ENCODE results near the gene XIRP1. TPM values are rescaled to one million over a fixed set of nuclear protein-coding genes. Genes with fewer than 3 reads are reported as not detected.
"Not testable (repeated sequence)": the region's sequence is repeated elsewhere in the genome, so short reads cannot be mapped to it uniquely, and the experiment has no call there.

Gene XIRP1, protein sequence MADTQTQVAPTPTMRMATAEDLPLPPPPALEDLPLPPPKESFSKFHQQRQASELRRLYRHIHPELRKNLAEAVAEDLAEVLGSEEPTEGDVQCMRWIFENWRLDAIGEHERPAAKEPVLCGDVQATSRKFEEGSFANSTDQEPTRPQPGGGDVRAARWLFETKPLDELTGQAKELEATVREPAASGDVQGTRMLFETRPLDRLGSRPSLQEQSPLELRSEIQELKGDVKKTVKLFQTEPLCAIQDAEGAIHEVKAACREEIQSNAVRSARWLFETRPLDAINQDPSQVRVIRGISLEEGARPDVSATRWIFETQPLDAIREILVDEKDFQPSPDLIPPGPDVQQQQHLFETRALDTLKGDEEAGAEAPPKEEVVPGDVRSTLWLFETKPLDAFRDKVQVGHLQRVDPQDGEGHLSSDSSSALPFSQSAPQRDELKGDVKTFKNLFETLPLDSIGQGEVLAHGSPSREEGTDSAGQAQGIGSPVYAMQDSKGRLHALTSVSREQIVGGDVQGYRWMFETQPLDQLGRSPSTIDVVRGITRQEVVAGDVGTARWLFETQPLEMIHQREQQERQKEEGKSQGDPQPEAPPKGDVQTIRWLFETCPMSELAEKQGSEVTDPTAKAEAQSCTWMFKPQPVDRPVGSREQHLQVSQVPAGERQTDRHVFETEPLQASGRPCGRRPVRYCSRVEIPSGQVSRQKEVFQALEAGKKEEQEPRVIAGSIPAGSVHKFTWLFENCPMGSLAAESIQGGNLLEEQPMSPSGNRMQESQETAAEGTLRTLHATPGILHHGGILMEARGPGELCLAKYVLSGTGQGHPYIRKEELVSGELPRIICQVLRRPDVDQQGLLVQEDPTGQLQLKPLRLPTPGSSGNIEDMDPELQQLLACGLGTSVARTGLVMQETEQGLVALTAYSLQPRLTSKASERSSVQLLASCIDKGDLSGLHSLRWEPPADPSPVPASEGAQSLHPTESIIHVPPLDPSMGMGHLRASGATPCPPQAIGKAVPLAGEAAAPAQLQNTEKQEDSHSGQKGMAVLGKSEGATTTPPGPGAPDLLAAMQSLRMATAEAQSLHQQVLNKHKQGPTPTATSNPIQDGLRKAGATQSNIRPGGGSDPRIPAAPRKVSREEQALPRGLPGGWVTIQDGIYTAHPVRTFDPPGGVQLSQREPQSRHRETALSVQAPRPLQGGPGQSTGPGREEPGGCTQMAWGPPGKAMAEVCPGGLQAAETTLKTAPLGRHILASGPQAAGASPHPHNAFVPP (N-terminal part only)
- 0.12 and 0.59 TPM in 2 replicates for total RNA-seq (2014; rRNA removed; shearing (Covaris generic))

DNA sequence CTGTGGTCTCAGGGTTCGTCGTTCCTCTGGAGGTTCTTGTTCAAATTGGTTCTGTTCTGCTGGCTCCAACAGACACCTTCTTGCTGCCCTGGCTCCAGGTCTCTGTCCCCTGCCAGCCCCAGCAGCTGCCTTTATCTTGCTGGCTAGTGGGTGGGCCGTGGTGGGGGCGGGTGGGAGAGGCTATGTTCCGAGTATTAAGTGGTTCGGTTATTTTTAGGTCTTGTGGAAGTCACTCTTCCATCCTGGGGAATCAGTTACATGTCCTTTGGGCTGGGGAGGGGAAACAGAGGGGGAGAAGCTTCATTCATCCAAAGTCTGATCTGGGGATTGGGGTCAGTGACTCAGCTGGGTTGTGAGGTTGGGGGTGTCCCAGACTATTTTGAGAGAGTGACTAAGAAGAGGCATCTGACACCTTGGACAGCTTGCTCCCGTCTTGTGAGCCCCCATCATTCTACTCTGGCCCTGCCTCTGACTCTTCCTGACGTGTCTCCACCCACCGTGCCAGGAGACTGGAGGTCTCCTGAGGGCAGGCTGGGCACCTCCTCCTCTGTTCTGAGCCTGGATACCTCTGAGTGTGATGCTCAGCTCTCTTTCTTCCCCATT lies at the start of gene XIRP1:
XIRP1 (minus strand) TSS at position 106 of the 603 bp plus-strand sequence. CDS start 3,150 bp downstream, outside the sequence.
- peak; percentile 58 for DNase-seq (ENCODE audit: low read depth)

- DNase-seq (ENCODE audit: low read depth): no peak
Observed at GRCh38 chr3:39241561-39241960, 49.2 kb upstream of the XIRP1 start.

DNA sequence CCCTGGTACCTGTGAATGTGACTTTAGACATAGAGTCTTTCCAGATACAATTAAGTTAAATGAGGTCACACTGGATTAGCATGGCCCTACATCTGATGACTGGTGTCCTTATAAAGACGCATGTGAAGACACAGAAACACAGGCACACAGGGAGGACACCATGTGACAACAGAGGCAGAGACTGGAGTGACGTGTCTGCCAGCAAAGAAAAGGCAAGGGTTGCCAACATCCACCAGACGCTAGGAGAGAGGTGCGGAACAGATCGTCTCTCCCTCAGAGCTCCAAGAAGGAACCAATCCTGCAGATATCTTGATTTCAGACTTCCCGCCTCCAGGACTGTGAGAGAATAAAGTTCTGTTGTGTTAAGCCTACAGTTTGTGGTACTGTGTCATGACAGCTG lies 44.6 kb upstream of the XIRP1 start:
- no peak for DNase-seq (ENCODE audit: low read depth)

GRCh38 chr3:39234651-39235050 lies 42.3 kb upstream of the XIRP1 start:
- DNase-seq (ENCODE audit: low read depth): no peak

- DNase-seq (ENCODE audit: low read depth): no peak
Observed at GRCh38 chr3:39232859-39233258, 40.5 kb upstream of the XIRP1 start.

DNA sequence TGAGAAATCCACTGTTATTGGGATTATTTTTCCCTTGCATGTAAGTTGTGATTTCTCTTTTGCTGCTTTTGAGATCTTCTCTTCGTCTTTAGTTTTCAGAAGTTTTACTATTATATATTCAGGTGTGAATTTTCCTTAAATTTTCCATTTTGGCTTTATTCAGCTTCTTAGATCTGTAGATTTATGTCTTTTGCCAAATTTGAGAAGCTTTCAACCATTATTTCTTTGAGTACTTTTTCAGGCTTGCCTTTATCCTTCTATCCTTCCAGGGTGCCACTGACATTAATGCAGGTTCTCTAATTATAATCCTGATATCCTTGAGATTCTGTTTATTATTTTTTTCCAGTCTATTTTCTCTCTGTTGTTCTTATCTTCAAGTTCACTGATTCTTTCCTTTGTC lies 38.1 kb upstream of the XIRP1 start:
- DNase-seq (ENCODE audit: low read depth): no peak

GRCh38 chr3:39228496-39228895 lies 36.1 kb upstream of the XIRP1 start:
- DNase-seq (ENCODE audit: low read depth): no peak

- DNase-seq (ENCODE audit: low read depth): not testable (repeated sequence)
Observed at GRCh38 chr3:39227596-39227995, 35.2 kb upstream of the XIRP1 start.

DNA sequence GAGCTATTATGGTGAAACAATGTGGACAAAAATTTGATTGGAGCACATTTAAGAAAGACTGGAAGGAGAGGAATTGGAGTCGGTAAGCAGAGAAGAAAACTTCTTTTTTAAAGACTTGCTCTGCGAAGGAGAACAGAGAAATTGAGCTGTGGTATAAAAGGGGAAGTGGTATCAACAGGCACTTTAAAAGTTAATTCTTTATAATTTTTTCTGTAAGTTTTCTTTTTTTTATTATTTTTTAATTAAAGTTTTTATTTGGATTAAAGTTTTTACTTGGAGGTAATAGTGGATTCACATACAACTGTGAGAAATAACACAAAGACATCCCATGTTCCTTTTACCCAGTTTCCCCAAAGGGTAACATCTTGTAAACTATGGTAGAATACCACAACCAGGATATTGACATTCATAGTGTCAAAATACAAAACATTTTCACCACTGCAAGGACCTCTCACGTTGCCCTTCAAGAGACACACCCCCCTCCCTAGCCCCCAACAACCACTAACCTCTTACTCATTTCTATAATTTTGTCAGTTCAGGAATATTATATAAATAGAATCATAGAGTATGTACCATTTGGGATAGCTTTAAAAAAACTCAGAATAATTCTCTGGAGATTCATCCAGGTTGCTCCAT lies 33.8 kb upstream of the XIRP1 start:
- no peak for DNase-seq (ENCODE audit: low read depth)

GRCh38 chr3:39224288-39224687 lies 31.9 kb upstream of the XIRP1 start:
- no peak for DNase-seq (ENCODE audit: low read depth)

- DNase-seq (ENCODE audit: low read depth): no peak
Observed at GRCh38 chr3:39222939-39223338, 30.5 kb upstream of the XIRP1 start.

DNA sequence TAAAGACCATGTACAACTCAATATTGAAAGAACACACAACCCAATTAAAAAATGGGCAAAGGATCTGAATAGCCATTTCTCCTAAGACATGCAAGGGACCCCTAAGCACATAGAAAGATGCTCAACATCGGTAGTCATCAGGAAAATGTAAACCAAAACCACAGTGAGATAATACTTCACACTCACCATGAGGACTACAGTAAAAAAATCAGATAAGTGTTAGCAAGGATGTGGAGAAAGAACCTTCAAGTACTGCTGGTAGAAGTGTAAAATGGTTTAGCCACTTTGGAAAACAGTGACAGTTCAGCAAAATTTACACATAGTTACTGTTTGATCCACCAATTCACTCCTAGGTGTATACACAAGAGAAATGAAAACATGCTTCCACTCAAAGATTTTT lies 30.1 kb upstream of the XIRP1 start:
- no peak for DNase-seq (ENCODE audit: low read depth)

- DNase-seq (ENCODE audit: low read depth): no peak
Observed at GRCh38 chr3:39221141-39221530, 28.7 kb upstream of the XIRP1 start.

- DNase-seq (ENCODE audit: low read depth): no peak
Observed at GRCh38 chr3:39220407-39221140, 28.2 kb upstream of the XIRP1 start.

DNA sequence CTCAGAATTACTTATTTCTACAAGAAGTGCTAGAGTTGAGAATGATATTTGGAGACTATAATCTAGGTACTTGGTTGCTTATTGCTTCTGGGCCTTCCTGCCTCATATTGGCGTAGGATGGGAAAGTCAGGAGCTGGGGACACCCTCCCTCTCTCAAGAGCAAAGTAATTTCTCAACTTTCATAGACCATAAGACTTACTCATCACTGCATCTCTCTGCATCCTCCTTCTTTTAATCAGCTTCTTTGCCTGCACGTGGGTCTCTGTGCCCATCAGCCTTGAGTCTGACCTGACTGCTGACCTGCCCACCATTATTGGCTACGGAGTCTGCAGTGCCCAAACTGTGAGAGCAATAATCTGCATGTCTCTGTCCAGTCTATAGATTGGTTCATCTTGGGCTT lies 27.3 kb upstream of the XIRP1 start:
- no peak for DNase-seq (ENCODE audit: low read depth)

DNA sequence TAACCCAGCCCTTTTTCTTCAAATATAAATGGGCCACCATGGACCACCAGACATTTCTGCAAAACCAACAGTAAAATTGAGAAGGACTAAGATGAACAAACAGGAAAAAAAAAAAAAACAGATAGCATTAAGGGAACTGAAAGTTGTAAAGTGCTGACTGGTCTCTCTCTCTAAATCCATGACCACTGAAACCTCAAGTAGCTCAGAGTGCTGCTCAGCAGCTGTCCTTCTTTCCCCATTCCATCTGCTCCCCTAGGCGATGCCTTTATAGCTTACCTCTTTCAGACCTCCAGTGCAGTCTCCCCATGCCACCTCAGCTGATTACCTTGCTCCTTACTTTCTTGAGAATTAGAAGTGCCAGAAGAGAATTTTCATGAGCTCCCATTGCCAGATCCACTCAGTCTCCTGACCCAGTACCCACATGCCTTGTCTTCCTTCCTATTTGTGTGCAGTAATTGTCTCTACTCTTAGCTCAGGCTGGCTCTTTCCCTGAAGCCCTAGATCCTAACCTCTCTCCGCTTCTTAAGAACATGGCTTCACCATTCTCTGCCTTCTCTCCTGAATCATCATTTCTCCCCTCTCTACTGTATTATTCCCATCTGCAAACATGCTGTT lies 23.9 kb upstream of the XIRP1 start:
- DNase-seq (ENCODE audit: low read depth): no peak

DNA sequence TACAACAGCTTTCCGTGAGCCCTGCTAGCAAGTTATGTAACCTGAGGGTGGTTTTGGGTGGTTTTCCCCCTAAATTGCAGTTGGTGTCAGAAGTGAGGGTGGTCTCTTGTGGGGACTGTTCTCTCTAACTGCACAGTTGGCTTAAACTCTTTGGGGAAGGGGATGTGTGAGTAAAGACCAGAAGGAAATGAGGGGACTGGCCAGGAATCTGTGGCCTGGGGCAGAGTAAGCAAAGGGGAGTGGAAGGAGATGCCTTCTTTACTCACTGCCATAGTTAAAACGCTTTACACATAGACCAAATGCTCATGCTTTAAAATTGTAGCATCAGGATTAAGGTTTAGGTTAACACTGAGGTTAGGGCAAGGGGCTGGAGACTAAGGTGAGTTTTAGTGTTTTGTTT lies 21.2 kb upstream of the XIRP1 start:
- no peak for DNase-seq (ENCODE audit: low read depth)

GRCh38 chr3:39212665-39213064 lies 20.3 kb upstream of the XIRP1 start:
- no peak for DNase-seq (ENCODE audit: low read depth)

DNA sequence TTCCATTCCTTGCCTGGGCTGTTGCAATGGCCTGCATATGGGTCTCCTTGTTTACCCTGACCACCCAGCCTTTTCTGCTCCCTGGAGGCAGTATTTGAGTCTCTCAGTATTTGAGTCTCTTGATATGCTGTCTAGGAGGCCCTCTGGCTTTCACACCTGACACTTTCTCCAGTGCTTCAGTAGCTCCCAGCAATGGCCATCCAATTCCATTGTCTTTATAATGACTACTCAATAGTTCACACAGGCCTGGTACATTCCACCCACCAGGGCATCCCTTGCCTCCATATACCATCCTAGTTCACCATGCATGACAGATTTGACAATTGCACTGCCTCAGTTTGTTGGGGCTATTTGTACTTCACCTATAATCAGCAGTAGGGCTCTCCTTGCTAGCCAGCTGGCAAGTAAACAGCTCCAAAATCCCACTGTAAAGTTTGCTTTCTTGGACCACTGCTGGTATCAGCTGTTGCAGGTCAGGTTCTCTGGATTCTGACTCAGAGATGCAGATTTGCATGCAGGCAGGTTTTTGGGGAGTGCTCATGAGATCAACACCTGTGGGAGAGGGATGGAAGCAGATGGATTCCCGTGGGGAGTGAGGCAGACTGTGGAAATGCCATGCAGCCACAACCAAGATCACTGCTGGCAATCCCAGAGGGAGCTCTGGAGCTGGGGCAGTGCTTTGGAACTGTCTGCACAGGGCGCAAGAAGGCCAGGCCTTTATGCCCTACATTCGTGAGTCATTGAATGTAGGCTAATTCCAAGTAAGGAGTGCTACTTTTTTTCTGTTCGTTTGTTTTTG lies 19.1 kb upstream of the XIRP1 start:
- no peak for DNase-seq (ENCODE audit: low read depth)
